WTC11 (cell line): ENCODE data around the gene MAPT. TPM values are rescaled to one million over a fixed set of nuclear protein-coding genes. Genes with fewer than 3 reads are reported as not detected.

Experiments
- ATAC-seq: fragments of 200-7000 bp; cut with Tn5 transposase; 2 replicates; pipeline ENCODE4 v1.10.0; 2021; ENCODE audit warnings: mild to moderate bottlenecking, moderate library complexity
- CTCF ChIA-PET: fragments of 300-600 bp; sonication (Branson Sonifier 250); formaldehyde crosslinking; loops from one replicate; lab custom pipeline; 2021; ENCODE audit warnings: antibody characterized with exemption; lab: Charles Lee
- POLR2A ChIA-PET: fragments of 350-600 bp; sonication (Branson Sonifier 250); formaldehyde crosslinking; loops from one replicate; lab custom pipeline; 2021; ENCODE audit warnings: antibody characterized with exemption; lab: Charles Lee
- DNase-seq: peaks from one replicate; pipeline ENCODE4 v3.0.0; 2021; ENCODE audit warnings: low spot score
- H3K27ac Mint-ChIP-seq: 2 replicates; pipeline ENCODE4 v1.8.0; 2021; ENCODE audit warnings: mixed read lengths
- H3K27me3 Mint-ChIP-seq: 2 replicates; pipeline ENCODE4 v1.8.0; 2021; ENCODE audit warnings: low read depth, mild to moderate bottlenecking, moderate library complexity, mixed read lengths
- H3K36me3 Mint-ChIP-seq: 2 replicates; pipeline ENCODE4 v1.8.0; 2021; ENCODE audit warnings: mixed read lengths
- H3K4me1 Mint-ChIP-seq: 2 replicates; pipeline ENCODE4 v1.8.0; 2022; ENCODE audit warnings: mixed read lengths
- H3K4me3 Mint-ChIP-seq: 2 replicates; pipeline ENCODE4 v1.8.0; 2021; ENCODE audit warnings: mild to moderate bottlenecking, moderate library complexity, mixed read lengths
- H3K9me3 Mint-ChIP-seq: 2 replicates; pipeline ENCODE4 v1.8.0; 2021; ENCODE audit warnings: mixed read lengths
- ATF1 ChIP-seq: sonication (generic); formaldehyde crosslinking; IDR thresholded peaks from 2 replicates; pipeline ENCODE4 v1.8.1; 2023; ENCODE audit warnings: mild to moderate bottlenecking, moderate library complexity, missing genetic modification reagents
- EMX1 ChIP-seq: fragments of 250-450 bp; sonication (Bioruptor Pico); IDR thresholded peaks from 2 replicates; pipeline ENCODE4 v1.8.0; 2021; ENCODE audit warnings: mild to moderate bottlenecking
- ETV6 ChIP-seq: sonication (generic); formaldehyde crosslinking; IDR thresholded peaks from 2 replicates; pipeline ENCODE4 v1.8.1; 2022; ENCODE audit warnings: mild to moderate bottlenecking, missing genetic modification reagents
- FOXP1 ChIP-seq: sonication (generic); formaldehyde crosslinking; IDR thresholded peaks from 2 replicates; pipeline ENCODE4 v1.8.0; 2022; ENCODE audit warnings: missing genetic modification reagents, mild to moderate bottlenecking, moderate library complexity, borderline replicate concordance
- GRHL2 ChIP-seq: fragments of 250-450 bp; sonication (Bioruptor Pico); IDR thresholded peaks from 2 replicates; pipeline ENCODE4 v1.8.0; 2022; ENCODE audit warnings: mild to moderate bottlenecking, moderate library complexity; ENCODE audit not compliant: insufficient replicate concordance, severe bottlenecking
- JUN ChIP-seq: sonication (generic); formaldehyde crosslinking; IDR thresholded peaks from 2 replicates; pipeline ENCODE4 v1.8.0; 2023; ENCODE audit warnings: mild to moderate bottlenecking, missing genetic modification reagents
- NFATC4 ChIP-seq: fragments of 250-450 bp; sonication (Bioruptor Pico); IDR thresholded peaks from 2 replicates; pipeline ENCODE4 v1.9.0; 2021; ENCODE audit warnings: mild to moderate bottlenecking
- NR3C1 ChIP-seq: sonication (generic); formaldehyde crosslinking; conservative IDR thresholded peaks from 2 replicates; pipeline ENCODE4 v1.8.1; 2023; ENCODE audit warnings: low read depth, mild to moderate bottlenecking, missing genetic modification reagents
- PRRX2 ChIP-seq: fragments of 250-450 bp; sonication (Bioruptor Pico); IDR thresholded peaks from 2 replicates; pipeline ENCODE4 v1.8.0; 2021; ENCODE audit warnings: mild to moderate bottlenecking
- RELA ChIP-seq: sonication (generic); formaldehyde crosslinking; IDR thresholded peaks from 2 replicates; pipeline ENCODE4 v1.8.1; 2022; ENCODE audit warnings: missing genetic modification reagents, mild to moderate bottlenecking, borderline replicate concordance
- TCF7 ChIP-seq: sonication (generic); formaldehyde crosslinking; IDR thresholded peaks from 2 replicates; pipeline ENCODE4 v1.8.0; 2022; ENCODE audit warnings: mild to moderate bottlenecking, low read depth, missing genetic modification reagents, moderate library complexity
- TEAD1 ChIP-seq: sonication (generic); formaldehyde crosslinking; IDR thresholded peaks from 2 replicates; pipeline ENCODE4 v1.8.0; 2022; ENCODE audit warnings: mild to moderate bottlenecking, missing genetic modification reagents
- ZNF138 ChIP-seq: sonication (generic); formaldehyde crosslinking; conservative IDR thresholded peaks from 2 replicates; pipeline ENCODE4 v1.8.1; 2022; ENCODE audit warnings: mild to moderate bottlenecking, moderate library complexity, missing genetic modification reagents
- ZNF219 ChIP-seq: sonication (generic); formaldehyde crosslinking; IDR thresholded peaks from 2 replicates; pipeline ENCODE4 v1.8.0; 2023; ENCODE audit warnings: missing genetic modification reagents, mild to moderate bottlenecking, borderline replicate concordance
- ZNF317 ChIP-seq: sonication (generic); formaldehyde crosslinking; IDR thresholded peaks from 2 replicates; pipeline ENCODE4 v1.8.1; 2023; ENCODE audit warnings: low read depth, mild to moderate bottlenecking, moderate library complexity, missing genetic modification reagents, borderline replicate concordance
- ZNF423 ChIP-seq: fragments of 250-450 bp; sonication (Bioruptor Pico); IDR thresholded peaks from 2 replicates; pipeline ENCODE4 v2.1.2; 2022; ENCODE audit warnings: mild to moderate bottlenecking, moderate library complexity
- total RNA-seq: library from RNA; stranded (reverse); gene quantifications from 3 replicates; pipeline ENCODE4 v1.2.3, GENCODE V29; 2021
- TF ChIP-seq, protein P1 (sequence below): sonication (generic); formaldehyde crosslinking; IDR thresholded peaks from 2 replicates; pipeline ENCODE4 v1.8.0; 2022; ENCODE audit warnings: mild to moderate bottlenecking, missing genetic modification reagents
- TF ChIP-seq, protein P2 (sequence below): sonication (generic); formaldehyde crosslinking; IDR thresholded peaks from 2 replicates; pipeline ENCODE4 v1.8.1; 2023; ENCODE audit warnings: mild to moderate bottlenecking, missing genetic modification reagents, moderate library complexity
- TF ChIP-seq, protein P3 (sequence below): sonication (generic); formaldehyde crosslinking; IDR thresholded peaks from 2 replicates; pipeline ENCODE4 v1.8.0; 2022; ENCODE audit warnings: mild to moderate bottlenecking, missing genetic modification reagents
- TF ChIP-seq, protein P4 (sequence below): sonication (generic); formaldehyde crosslinking; IDR thresholded peaks from 2 replicates; pipeline ENCODE4 v1.8.0; 2023; ENCODE audit warnings: mild to moderate bottlenecking, missing genetic modification reagents
- TF ChIP-seq, protein P5 (sequence below): sonication (generic); formaldehyde crosslinking; IDR thresholded peaks from 2 replicates; pipeline ENCODE4 v1.8.1; 2022; ENCODE audit warnings: low read depth, mild to moderate bottlenecking, moderate library complexity, missing genetic modification reagents, borderline replicate concordance

Gene MAPT
- total RNA-seq, 1 experiment from 2014 or later, result 2.2 TPM

DNA sequence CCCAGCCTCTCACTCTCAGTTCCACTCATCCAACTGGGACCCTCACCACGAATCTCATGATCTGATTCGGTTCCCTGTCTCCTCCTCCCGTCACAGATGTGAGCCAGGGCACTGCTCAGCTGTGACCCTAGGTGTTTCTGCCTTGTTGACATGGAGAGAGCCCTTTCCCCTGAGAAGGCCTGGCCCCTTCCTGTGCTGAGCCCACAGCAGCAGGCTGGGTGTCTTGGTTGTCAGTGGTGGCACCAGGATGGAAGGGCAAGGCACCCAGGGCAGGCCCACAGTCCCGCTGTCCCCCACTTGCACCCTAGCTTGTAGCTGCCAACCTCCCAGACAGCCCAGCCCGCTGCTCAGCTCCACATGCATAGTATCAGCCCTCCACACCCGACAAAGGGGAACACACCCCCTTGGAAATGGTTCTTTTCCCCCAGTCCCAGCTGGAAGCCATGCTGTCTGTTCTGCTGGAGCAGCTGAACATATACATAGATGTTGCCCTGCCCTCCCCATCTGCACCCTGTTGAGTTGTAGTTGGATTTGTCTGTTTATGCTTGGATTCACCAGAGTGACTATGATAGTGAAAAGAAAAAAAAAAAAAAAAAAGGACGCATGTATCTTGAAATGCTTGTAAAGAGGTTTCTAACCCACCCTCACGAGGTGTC lies 131.3 kb downstream of the MAPT start:
- no peak for ATAC-seq
- POLR2A ChIA-PET, result no interaction called here
- CTCF ChIA-PET, result interaction anchor here (1.0 to 1.2 kb wide), 3 partner anchors 19 to 54 kb away, joined by 4 to 8 read pairs (median 4); no protein-coding TSS in a partner anchor
- Mint-ChIP-seq H3K4me1 (peaks cover 28% of the 10 kb centered on the region), H3K27ac (peak overlapping the region; percentile 61), H3K27me3 (no peaks in the 10 kb centered on the region), H3K9me3 (no peaks in the 10 kb centered on the region), H3K4me3 (no peak overlapping the region), H3K36me3 (peaks cover 17% of the 10 kb centered on the region)
- TF ChIP-seq NFATC4 (CRISPR knock-in tag) (no peak), GRHL2 (no peak), TEAD1 (CRISPR knock-in tag) (no peak), ZNF138 (CRISPR knock-in tag) (no peak), ZNF219 (CRISPR knock-in tag) (no peak)
- TF ChIP-seq, protein P1, sequence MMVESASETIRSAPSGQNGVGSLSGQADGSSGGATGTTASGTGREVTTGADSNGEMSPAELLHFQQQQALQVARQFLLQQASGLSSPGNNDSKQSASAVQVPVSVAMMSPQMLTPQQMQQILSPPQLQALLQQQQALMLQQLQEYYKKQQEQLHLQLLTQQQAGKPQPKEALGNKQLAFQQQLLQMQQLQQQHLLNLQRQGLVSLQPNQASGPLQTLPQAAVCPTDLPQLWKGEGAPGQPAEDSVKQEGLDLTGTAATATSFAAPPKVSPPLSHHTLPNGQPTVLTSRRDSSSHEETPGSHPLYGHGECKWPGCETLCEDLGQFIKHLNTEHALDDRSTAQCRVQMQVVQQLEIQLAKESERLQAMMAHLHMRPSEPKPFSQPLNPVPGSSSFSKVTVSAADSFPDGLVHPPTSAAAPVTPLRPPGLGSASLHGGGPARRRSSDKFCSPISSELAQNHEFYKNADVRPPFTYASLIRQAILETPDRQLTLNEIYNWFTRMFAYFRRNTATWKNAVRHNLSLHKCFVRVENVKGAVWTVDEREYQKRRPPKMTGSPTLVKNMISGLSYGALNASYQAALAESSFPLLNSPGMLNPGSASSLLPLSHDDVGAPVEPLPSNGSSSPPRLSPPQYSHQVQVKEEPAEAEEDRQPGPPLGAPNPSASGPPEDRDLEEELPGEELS, result no peak
- TF ChIP-seq, protein P2, sequence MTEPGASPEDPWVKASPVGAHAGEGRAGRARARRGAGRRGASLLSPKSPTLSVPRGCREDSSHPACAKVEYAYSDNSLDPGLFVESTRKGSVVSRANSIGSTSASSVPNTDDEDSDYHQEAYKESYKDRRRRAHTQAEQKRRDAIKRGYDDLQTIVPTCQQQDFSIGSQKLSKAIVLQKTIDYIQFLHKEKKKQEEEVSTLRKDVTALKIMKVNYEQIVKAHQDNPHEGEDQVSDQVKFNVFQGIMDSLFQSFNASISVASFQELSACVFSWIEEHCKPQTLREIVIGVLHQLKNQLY (CRISPR knock-in tag), result no peak
- no peak for DNase-seq

DNA sequence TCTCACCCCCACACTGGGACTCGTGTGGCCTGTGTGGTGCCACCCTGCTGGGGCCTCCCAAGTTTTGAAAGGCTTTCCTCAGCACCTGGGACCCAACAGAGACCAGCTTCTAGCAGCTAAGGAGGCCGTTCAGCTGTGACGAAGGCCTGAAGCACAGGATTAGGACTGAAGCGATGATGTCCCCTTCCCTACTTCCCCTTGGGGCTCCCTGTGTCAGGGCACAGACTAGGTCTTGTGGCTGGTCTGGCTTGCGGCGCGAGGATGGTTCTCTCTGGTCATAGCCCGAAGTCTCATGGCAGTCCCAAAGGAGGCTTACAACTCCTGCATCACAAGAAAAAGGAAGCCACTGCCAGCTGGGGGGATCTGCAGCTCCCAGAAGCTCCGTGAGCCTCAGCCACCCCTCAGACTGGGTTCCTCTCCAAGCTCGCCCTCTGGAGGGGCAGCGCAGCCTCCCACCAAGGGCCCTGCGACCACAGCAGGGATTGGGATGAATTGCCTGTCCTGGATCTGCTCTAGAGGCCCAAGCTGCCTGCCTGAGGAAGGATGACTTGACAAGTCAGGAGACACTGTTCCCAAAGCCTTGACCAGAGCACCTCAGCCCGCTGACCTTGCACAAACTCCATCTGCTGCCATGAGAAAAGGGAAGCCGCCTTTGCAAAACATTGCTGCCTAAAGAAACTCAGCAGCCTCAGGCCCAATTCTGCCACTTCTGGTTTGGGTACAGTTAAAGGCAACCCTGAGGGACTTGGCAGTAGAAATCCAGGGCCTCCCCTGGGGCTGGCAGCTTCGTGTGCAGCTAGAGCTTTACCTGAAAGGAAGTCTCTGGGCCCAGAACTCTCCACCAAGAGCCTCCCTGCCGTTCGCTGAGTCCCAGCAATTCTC lies 132.1 kb downstream of the MAPT start:
- Mint-ChIP-seq H3K27ac (peak overlapping the region; percentile 60; the same call in 1 of the 2 replicates), H3K36me3 (peaks cover 25% of the 10 kb centered on the region), H3K27me3 (no peaks in the 10 kb centered on the region), H3K4me1 (peaks cover 28% of the 10 kb centered on the region), H3K4me3 (no peak overlapping the region), H3K9me3 (no peaks in the 10 kb centered on the region)
- ATAC-seq (peak; percentile 44), DNase-seq (no peak)
- POLR2A ChIA-PET, result interaction anchor here (0.6 to 1.0 kb wide), 2 partner anchors 40 to 117 kb away, joined by 3 to 10 read pairs; no protein-coding TSS in a partner anchor
- CTCF ChIA-PET, result interaction anchor here (1.0 to 1.2 kb wide), 3 partner anchors 18 to 55 kb away, joined by 4 to 8 read pairs (median 4); no protein-coding TSS in a partner anchor
- TF ChIP-seq, protein P3, sequence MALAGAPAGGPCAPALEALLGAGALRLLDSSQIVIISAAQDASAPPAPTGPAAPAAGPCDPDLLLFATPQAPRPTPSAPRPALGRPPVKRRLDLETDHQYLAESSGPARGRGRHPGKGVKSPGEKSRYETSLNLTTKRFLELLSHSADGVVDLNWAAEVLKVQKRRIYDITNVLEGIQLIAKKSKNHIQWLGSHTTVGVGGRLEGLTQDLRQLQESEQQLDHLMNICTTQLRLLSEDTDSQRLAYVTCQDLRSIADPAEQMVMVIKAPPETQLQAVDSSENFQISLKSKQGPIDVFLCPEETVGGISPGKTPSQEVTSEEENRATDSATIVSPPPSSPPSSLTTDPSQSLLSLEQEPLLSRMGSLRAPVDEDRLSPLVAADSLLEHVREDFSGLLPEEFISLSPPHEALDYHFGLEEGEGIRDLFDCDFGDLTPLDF (CRISPR knock-in tag), result no peak
- TF ChIP-seq, protein P2 (CRISPR knock-in tag), result no peak
- TF ChIP-seq, protein P4, sequence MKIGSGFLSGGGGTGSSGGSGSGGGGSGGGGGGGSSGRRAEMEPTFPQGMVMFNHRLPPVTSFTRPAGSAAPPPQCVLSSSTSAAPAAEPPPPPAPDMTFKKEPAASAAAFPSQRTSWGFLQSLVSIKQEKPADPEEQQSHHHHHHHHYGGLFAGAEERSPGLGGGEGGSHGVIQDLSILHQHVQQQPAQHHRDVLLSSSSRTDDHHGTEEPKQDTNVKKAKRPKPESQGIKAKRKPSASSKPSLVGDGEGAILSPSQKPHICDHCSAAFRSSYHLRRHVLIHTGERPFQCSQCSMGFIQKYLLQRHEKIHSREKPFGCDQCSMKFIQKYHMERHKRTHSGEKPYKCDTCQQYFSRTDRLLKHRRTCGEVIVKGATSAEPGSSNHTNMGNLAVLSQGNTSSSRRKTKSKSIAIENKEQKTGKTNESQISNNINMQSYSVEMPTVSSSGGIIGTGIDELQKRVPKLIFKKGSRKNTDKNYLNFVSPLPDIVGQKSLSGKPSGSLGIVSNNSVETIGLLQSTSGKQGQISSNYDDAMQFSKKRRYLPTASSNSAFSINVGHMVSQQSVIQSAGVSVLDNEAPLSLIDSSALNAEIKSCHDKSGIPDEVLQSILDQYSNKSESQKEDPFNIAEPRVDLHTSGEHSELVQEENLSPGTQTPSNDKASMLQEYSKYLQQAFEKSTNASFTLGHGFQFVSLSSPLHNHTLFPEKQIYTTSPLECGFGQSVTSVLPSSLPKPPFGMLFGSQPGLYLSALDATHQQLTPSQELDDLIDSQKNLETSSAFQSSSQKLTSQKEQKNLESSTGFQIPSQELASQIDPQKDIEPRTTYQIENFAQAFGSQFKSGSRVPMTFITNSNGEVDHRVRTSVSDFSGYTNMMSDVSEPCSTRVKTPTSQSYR (CRISPR knock-in tag), result no peak
- TF ChIP-seq FOXP1 (CRISPR knock-in tag) (no peak), NR3C1 (CRISPR knock-in tag) (no peak), ZNF317 (no peak), ETV6 (no peak), ATF1 (no peak), TEAD1 (CRISPR knock-in tag) (no peak), ZNF423 (CRISPR knock-in tag) (no peak), JUN (no peak), PRRX2 (no peak; the same call in 1 of the 2 replicates), RELA (CRISPR knock-in tag) (no peak), ZNF138 (CRISPR knock-in tag) (no peak), TCF7 (CRISPR knock-in tag) (no peak), EMX1 (CRISPR knock-in tag) (no peak)
- TF ChIP-seq, protein P5, sequence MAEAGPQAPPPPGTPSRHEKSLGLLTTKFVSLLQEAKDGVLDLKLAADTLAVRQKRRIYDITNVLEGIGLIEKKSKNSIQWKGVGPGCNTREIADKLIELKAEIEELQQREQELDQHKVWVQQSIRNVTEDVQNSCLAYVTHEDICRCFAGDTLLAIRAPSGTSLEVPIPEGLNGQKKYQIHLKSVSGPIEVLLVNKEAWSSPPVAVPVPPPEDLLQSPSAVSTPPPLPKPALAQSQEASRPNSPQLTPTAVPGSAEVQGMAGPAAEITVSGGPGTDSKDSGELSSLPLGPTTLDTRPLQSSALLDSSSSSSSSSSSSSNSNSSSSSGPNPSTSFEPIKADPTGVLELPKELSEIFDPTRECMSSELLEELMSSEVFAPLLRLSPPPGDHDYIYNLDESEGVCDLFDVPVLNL (CRISPR knock-in tag), result no peak
- TF ChIP-seq, all 79 proteins: peak for 0
